Keratinocyte (primary cell): ENCODE data around the gene SHROOM3. TPM values are rescaled to one million over a fixed set of nuclear protein-coding genes. Genes with fewer than 3 reads are reported as not detected.

Experiments
- DNase-seq: peaks from one replicate; pipeline ENCODE4 v3.0.0-alpha.2; 2011; ENCODE audit warnings: low read depth, missing footprints, low spot score
- FAIRE-seq: peaks from 2 replicates; lab custom pipeline; 2011; peaks lifted over from hg19 to GRCh38; lab: Jason Lieb, UNC
- H2AFZ ChIP-seq: 2 replicates; pipeline ENCODE4 v1.6.0; 2012; ENCODE audit warnings: low read length, control low read depth, inconsistent platforms; ENCODE audit not compliant: control insufficient read depth
- H3K27ac ChIP-seq: 2 replicates; pipeline ENCODE4 v1.5.1; 2011; ENCODE audit warnings: low read length; ENCODE audit not compliant: control insufficient read depth, insufficient read depth
- H3K27me3 ChIP-seq: 3 replicates; pipeline ENCODE4 v1.6.0; 2011; ENCODE audit warnings: low read length; ENCODE audit not compliant: control insufficient read depth, insufficient read depth; ENCODE audit errors: extremely low read depth
- H3K36me3 ChIP-seq, 2 experiments: 2 replicates in 1 of 2; 3 replicates in 1 of 2; pipeline ENCODE4 v1.5.1; 2011; ENCODE audit warnings: low read length in 2 of 2, mild to moderate bottlenecking in 1 of 2; ENCODE audit not compliant: control insufficient read depth in 2 of 2, insufficient read depth in 2 of 2; ENCODE audit errors: extremely low read depth in 1 of 2
- H3K4me1 ChIP-seq: 3 replicates; pipeline ENCODE4 v1.5.1; 2011; ENCODE audit warnings: low read length; ENCODE audit not compliant: control insufficient read depth, insufficient read depth; ENCODE audit errors: extremely low read depth
- H3K4me2 ChIP-seq: 3 replicates; pipeline ENCODE4 v1.6.0; 2011; ENCODE audit warnings: low read depth, low read length; ENCODE audit not compliant: control insufficient read depth, insufficient read depth; ENCODE audit errors: extremely low read depth
- H3K4me3 ChIP-seq, 3 experiments: fragments of 200-600 bp in 1 of 3; sonication (generic) in 1 of 3; 2 replicates in 2 of 3; 3 replicates in 1 of 3; pipeline ENCODE4 v1.5.1; 2011 to 2016; ENCODE audit warnings: low read length in 3 of 3, mild to moderate bottlenecking in 3 of 3, control low read depth in 2 of 3, inconsistent platforms in 1 of 3, low read depth in 1 of 3, mixed read lengths in 1 of 3, mixed run types in 1 of 3, moderate library complexity in 1 of 3; ENCODE audit not compliant: control insufficient read depth in 2 of 3, insufficient read depth in 2 of 3; ENCODE audit errors: extremely low read depth in 1 of 3
- H3K79me2 ChIP-seq: 2 replicates; pipeline ENCODE4 v1.6.0; 2012; ENCODE audit warnings: low read length; ENCODE audit not compliant: control insufficient read depth, insufficient read depth
- H3K9ac ChIP-seq: 3 replicates; pipeline ENCODE4 v1.6.0; 2011; ENCODE audit warnings: low read length; ENCODE audit not compliant: control insufficient read depth, insufficient read depth; ENCODE audit errors: extremely low read depth
- H3K9me1 ChIP-seq: 3 replicates; pipeline ENCODE4 v1.6.0; 2011; ENCODE audit warnings: low read length; ENCODE audit not compliant: control insufficient read depth, insufficient read depth; ENCODE audit errors: extremely low read depth
- H3K9me3 ChIP-seq: 2 replicates; pipeline ENCODE4 v1.5.1; 2012; ENCODE audit warnings: low read depth, low read length; ENCODE audit not compliant: control insufficient read depth
- H4K20me1 ChIP-seq: 3 replicates; pipeline ENCODE4 v1.6.0; 2011; ENCODE audit warnings: low read length; ENCODE audit not compliant: control insufficient read depth, insufficient read depth; ENCODE audit errors: extremely low read depth
- EZH2 ChIP-seq: IDR thresholded peaks from one replicate; pipeline ENCODE4 v1.6.1; 2012; ENCODE audit warnings: inconsistent platforms, mild to moderate bottlenecking, low read length, moderate library complexity
- dilution Hi-C: fragments of 300-500 bp; cut with MboI; formaldehyde crosslinking; loops from one replicate; pipeline ENCODE4 v1.7.0; 2020; ENCODE audit warnings: low sequenced_read_pairs; ENCODE audit not compliant: extremely low pct_ligation_motif_present
- polyA plus RNA-seq, 5 experiments: library from polyadenylated mRNA; depleted of rRNA in 3 of 5; stranded (reverse) in 3 of 5; stranded (forward) in 1 of 5; unstranded in 1 of 5; fragments of >200 nt; gene quantifications; 1 replicate in 1 of 5; 2 replicates in 3 of 5; 3 replicates in 1 of 5; pipeline versions ENCODE4 v1.2.1 to v1.2.3, GENCODE V29; 2011 to 2012; ENCODE audit warnings: missing spikeins in 2 of 5, low read depth in 1 of 5, low replicate concordance in 1 of 5
- TF ChIP-seq, protein P1 (sequence below), 3 experiments: IDR thresholded peaks in 1 of 3; conservative IDR thresholded peaks in 1 of 3; optimal IDR thresholded peaks in 1 of 3; 2 replicates in 2 of 3; 3 replicates in 1 of 3; pipeline versions ENCODE3 to v1.5.1; 2011; ENCODE audit warnings: low read length in 3 of 3, mild to moderate bottlenecking in 3 of 3, moderate library complexity in 2 of 3, control low read depth in 1 of 3, inconsistent platforms in 1 of 3; ENCODE audit not compliant: insufficient read depth in 2 of 3; ENCODE audit errors: extremely low read depth in 1 of 3

Gene SHROOM3
- polyA plus RNA-seq, 1 donor (not counting 4 experiments of a cell fraction or from before 2014, with no cell fraction given) = 4.9 TPM

- H3K79me2 ChIP-seq = peaks cover 56% of the 10 kb centered on the region
- FAIRE-seq (no peak), DNase-seq (no peak)
Measured at GRCh38 chr4:76702440-76703122, 267.6 kb downstream of the SHROOM3 start.

GRCh38 chr4:76703123-76703490 lies 268.1 kb downstream of the SHROOM3 start:
- Histone ChIP-seq H3K9me1 (no peaks in the 10 kb centered on the region), H3K4me2 (peak overlapping the region; percentile 69), H3K9ac (no peak overlapping the region), H3K27ac (peak overlapping the region; percentile 73), H3K79me2 (peaks cover 56% of the 10 kb centered on the region), H3K9me3 (no peaks in the 10 kb centered on the region), H3K27me3 (no peaks in the 10 kb centered on the region), H3K4me3 (peak overlapping the region in 1 of 3 experiments; percentile 2), H3K36me3 (peaks cover 0 to 3% of the 10 kb centered on the region in 2 experiments), H2AFZ (no peak overlapping the region), H3K4me1 (peaks cover 35% of the 10 kb centered on the region), H4K20me1 (no peaks in the 10 kb centered on the region)
- DNase-seq (peak; percentile 75), FAIRE-seq (peak; percentile 87)
- TF ChIP-seq, protein P1, sequence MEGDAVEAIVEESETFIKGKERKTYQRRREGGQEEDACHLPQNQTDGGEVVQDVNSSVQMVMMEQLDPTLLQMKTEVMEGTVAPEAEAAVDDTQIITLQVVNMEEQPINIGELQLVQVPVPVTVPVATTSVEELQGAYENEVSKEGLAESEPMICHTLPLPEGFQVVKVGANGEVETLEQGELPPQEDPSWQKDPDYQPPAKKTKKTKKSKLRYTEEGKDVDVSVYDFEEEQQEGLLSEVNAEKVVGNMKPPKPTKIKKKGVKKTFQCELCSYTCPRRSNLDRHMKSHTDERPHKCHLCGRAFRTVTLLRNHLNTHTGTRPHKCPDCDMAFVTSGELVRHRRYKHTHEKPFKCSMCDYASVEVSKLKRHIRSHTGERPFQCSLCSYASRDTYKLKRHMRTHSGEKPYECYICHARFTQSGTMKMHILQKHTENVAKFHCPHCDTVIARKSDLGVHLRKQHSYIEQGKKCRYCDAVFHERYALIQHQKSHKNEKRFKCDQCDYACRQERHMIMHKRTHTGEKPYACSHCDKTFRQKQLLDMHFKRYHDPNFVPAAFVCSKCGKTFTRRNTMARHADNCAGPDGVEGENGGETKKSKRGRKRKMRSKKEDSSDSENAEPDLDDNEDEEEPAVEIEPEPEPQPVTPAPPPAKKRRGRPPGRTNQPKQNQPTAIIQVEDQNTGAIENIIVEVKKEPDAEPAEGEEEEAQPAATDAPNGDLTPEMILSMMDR (optimal IDR thresholded peaks at IDR 0.05 in 1 of 3, IDR thresholded peaks at IDR 0.05 in 1 of 3, conservative IDR thresholded peaks at IDR 0.05 in 1 of 3; ENCODE audit: extremely low read depth in 1 of 3, insufficient read depth in 2 of 3, low read length in 3 of 3) = no peak
- TF ChIP-seq EZH2 = no peak
- dilution Hi-C loops = no loop called here

More at GRCh38 chr4:76702440-76703122, 267.6 kb downstream of the SHROOM3 start:
- Histone ChIP-seq H3K4me1 (peaks cover 35% of the 10 kb centered on the region), H3K9me3 (no peaks in the 10 kb centered on the region), H3K27me3 (no peaks in the 10 kb centered on the region), H3K9ac (no peak overlapping the region), H3K4me2 (peak overlapping the region; percentile 69), H2AFZ (no peak overlapping the region), H4K20me1 (no peaks in the 10 kb centered on the region), H3K9me1 (no peaks in the 10 kb centered on the region), H3K4me3 (peak overlapping the region in 1 of 3 experiments; percentile 2), H3K36me3 (peaks cover 0 to 3% of the 10 kb centered on the region in 2 experiments), H3K27ac (peak overlapping the region; percentile 73)
- dilution Hi-C loops = no loop called here
- TF ChIP-seq, protein P1 (optimal IDR thresholded peaks at IDR 0.05 in 1 of 3, IDR thresholded peaks at IDR 0.05 in 1 of 3, conservative IDR thresholded peaks at IDR 0.05 in 1 of 3; ENCODE audit: extremely low read depth in 1 of 3, insufficient read depth in 2 of 3, low read length in 3 of 3) = no peak
- no peak for TF ChIP-seq EZH2
